NCI-H2171 treated with DMSO at 0.1 percent for 48 hours (cell line): ENCODE data around the gene NRG2.

Experiments used
- DNase-seq: peaks from one replicate; lab custom pipeline; 2025; lab: John Stamatoyannopoulos, UW

The NRG2 gene

GRCh38 chr5:139812836-139813805, 230.0 kb downstream of the NRG2 start:
- no peak for DNase-seq

GRCh38 chr5:139812323-139812722, 230.8 kb downstream of the NRG2 start:
- no peak for DNase-seq

GRCh38 chr5:139811274-139811607, 231.9 kb downstream of the NRG2 start:
- no peak for DNase-seq

GRCh38 chr5:139810341-139811273, 232.5 kb downstream of the NRG2 start:
- DNase-seq: no peak

DNA sequence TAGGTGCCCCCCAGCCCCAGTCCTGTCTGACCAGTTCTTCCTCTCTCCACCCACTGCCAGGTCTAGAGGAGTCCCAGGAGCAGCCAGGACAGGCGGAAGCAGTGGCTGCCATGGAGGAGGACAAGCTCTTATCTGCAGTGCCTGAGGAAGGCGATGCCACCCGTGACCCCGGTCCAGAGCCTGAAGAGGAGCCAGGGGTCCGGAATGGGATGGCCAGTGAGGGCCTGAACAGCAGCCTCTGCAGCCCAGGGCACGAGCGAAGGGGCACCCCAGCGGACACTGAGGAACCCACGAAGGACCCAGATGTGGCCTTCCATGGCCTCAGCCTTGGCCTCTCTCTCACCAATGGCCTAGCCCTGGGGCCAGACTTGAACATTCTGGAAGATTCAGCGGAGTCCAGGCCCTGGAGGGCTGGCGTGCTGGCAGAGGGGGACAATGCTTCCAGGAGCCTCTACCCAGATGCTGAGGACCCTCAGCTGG, 233.7 kb downstream of the NRG2 start:
- no peak for DNase-seq

DNA sequence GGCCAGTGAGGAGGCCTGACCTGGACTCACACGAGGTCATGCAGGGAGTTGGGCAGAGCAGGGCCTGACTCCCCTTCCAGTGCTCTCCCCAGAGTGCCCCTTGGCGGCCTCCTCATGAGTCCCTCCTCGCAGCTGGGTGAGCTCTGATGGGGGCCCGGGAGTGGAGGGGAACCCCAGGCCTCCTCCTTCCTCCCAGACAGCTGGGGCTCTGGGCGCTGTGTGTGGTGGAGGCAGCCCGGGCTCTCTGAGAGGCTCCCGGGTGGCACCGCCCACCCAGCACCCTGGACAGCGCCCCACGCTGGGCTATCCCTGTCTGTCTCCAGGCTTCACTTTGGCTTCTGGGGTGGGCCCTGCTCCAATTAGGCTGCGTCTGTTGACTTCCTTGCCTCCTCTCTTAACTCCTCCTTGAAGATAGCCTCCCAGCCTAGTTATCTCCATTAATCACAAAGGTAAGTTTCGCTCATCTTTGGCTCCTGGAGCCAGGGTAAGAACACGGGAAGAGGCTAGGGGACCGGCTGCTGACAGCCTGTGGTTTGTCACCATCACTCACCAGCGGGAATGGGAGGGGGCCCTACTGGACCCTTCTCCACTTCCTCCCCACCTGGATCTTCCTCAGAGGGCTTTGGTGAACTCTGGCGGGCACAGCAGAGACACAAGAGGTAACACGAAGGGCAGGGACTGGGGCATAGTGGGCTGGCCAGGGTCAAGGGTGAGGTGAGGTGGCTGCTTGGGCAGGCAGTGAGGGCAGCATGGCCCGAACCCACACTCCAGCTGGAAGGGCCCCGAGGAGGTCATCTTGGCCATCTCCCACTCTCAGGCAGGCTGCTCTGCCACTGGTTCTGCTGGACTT, 234.4 kb downstream of the NRG2 start:
- DNase-seq: no peak

- DNase-seq: no peak
Observed at GRCh38 chr5:139807647-139808030, 235.5 kb downstream of the NRG2 start.

GRCh38 chr5:139806726-139807646, 236.1 kb downstream of the NRG2 start:
- no peak for DNase-seq

GRCh38 chr5:139806111-139806510, 237.0 kb downstream of the NRG2 start:
- DNase-seq: no peak

DNA sequence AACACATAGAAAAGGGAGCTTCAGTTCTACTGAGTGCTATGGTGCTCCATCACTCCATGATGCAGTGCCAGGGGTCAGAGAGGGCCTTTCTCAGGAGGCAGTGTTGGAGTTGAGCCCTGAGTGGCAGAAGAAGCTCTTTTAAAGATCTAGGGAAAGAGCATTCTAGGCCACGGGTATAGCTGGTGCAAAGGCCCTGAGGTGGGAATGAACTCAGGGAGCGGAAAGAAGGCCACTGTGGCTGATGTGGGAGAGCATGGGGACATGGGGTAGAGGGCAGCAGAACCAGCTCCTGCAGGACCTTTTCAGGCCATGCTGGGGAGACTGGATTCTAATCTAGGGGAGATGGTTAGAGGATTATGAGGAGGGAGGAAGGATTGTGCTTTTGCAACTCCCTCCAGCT, 237.6 kb downstream of the NRG2 start:
- no peak for DNase-seq

DNA sequence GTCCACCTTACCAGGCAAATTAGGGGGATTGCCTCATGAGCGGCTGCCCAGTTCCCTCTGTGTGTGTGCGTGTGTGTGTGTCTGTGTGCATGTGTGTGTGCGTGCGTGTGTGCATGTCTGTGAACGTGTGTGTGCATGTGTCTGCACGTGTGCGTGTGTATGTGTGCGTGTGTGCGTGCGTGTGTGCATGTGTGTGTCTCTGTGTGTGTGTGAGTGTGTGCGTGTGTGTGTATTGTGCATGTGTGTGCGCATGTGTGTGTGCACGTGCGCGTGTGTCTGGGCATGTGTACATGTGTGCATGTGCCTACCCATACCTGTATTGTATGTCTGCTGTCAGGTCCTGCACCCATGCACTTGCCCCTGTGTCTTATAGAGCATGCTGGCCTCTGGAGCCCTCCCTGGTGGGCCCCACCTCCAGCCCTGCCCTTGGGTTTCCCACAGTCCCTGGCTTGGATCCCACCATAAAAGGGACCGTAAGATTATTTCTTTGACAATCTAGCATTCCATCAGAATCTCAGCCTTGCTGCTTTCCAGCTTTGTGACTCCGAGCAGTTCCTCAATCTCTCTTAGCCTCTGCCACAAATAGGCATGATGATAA, 238.2 kb downstream of the NRG2 start:
- DNase-seq: no peak

DNA sequence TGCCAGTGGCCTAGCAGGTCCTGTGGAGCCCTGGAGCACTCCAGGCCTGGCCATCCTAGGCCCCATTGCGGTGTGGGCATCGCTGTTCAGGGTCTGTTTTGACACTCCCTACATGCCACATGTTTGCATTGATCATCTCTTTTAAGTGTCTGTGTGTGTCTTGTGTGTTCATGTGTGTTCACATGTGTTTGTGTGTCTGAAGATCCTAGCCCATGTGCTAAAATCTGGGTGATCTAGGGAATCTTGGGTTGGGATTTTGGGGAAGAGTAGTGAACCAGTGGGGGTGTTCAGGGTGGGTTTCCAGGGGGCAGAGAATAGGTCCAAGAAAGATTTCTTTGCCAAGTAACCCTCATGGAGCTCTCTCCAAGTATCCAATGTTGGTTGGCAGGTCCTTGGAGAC, 239.1 kb downstream of the NRG2 start:
- no peak for DNase-seq

DNA sequence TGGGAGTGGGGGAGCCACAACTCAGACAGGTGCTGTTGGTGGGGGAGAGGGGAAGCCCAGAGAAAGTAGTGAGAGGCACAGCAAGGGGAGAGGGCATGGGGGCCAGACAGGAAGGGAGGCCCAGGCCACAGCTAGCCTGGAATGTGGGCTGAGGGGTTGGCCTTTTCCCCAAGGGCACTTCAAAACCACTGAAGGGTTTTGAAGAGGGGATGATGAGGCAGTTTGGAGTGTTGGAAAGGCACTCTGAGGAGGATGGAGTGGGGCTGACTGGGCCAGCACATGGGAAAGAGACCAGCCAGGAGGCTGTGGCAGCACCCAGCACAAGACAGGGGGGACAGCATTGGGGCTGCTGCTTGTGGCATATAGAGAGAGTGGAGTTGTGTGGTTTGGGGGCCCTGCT, 243.7 kb downstream of the NRG2 start:
- no peak for DNase-seq

DNA sequence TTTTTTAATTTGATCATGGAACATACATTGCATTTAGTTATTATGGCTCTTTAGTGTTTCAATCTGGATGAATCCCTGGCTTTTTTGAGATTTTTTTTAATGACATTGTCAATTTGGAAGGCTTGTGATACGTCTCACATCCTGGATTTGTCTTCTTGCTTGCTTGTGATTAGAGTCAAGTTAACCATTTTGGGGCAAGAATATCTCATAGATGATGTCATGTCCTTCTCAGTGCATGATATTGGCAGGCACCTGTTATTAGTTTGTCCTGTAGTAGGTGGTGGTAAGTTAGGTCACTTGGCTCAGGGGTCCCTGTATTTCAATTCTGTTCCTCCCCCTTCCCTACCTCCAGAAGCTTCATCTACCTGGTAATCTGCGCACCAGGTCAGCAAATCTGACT, 244.2 kb downstream of the NRG2 start:
- DNase-seq: no peak

GRCh38 chr5:139797856-139798510, 245.1 kb downstream of the NRG2 start:
- DNase-seq: peak; percentile 63

DNA sequence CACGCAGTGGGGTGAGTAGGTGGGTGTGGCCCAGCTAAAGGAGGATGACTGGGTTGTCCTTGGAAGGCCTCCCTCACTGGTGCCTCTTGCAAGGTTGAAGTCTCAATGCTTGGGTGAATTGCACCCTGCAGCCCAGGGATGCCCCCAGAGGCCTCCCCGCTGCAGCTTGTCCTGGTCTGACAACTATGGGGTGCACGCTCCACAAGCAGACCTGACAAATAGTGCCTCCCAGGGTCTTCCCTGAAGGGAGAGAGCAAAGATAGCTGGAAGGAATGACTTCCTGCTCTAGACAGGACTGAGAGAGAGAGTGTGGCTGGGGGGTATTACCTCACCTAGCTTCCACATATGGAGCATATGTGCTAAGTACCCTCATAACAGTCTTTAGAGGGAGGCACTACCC, 245.8 kb downstream of the NRG2 start:
- no peak for DNase-seq
